ENCODE results near the gene CRABP1. TPM values are rescaled to one million over a fixed set of nuclear protein-coding genes. Genes with fewer than 3 reads are reported as not detected.
A peak's percentile ranks its signal among the peaks of the same experiment; 100 is the strongest.

CRABP1 gene
- polyA plus RNA-seq, 2 of the 4 experiments (the other 2 are of a cell fraction): 0.57 to 1.1 TPM

DNA sequence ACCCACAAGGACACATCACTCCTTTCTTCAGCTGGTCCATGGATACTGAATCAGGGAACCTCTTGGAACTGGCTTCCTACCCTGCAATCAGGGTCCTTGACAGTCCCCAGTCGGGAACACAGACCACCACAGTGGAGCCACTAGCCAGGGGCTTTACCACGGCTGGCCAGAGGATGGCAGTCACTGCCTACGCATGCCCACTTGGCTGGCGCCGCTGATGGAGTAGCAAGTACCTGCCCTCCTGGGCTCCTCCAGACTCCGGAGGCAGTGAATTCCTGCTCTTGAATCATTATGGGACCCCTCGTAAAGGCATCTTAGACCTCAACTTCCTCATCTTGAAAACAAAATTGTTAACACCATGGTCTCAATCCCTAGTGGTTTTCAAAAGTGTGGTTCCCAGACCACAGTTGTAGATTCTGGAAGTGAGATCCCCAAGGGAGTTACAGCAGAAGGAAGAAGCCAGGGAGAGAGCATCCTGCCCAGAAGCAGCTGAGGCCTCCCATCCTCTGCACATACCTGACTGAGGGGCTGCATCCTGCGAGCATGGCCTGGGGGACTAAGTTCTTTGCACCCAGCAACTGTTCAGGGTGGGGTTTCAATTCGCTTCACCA is 31.6 kb upstream of the CRABP1 start:
- H3K4me3 ChIP-seq: no peak overlapping the region
- H3K9me3 ChIP-seq: no peaks in the 10 kb centered on the region

DNA sequence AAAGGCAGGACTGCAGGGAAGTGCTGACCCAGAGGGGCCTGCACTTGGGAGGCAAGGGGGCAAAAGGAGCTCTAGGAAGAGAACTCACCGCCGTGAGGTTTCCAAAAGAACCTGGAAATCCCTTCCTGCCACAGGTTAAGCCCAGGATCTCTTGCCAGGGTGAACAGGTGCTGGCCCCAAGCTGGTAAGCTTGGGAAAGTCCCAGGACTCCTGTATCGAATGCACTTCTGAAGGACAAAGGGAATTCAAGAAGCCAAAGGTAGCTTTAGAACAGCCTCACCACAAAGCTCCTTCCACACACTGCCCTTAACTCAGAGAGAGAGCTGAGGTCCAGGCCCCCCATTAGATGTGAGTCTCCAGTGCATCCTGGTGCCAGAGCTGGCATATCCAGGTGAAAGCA is 28.9 kb upstream of the CRABP1 start:
- FAIRE-seq (no peak), DNase-seq (ENCODE audit: low read depth in 1 of 2, low spot score in 1 of 2) (no peak), ATAC-seq (no peak)
- TF ChIP-seq KDM1A (IDR thresholded peaks at IDR 0.05; ENCODE audit: low read depth) (no peak), RAD21 (conservative IDR thresholded peaks at IDR 0.05 in 1 of 2, IDR thresholded peaks at IDR 0.05 in 1 of 2) (no peak), EP300 (IDR thresholded peaks at IDR 0.05) (no peak), CHD2 (IDR thresholded peaks at IDR 0.05; ENCODE audit: low read length, partially characterized antibody) (no peak)
- Histone ChIP-seq H3K27ac (no peak overlapping the region), H3K9me3 (no peaks in the 10 kb centered on the region), H3K4me1 (peaks cover 5% of the 10 kb centered on the region; the same call in 2 of the 3 replicates), H3K4me2 (no peak overlapping the region), H3K4me3 (no peak overlapping the region)
- POLR2A ChIA-PET: interaction anchor here (0.9 to 3.7 kb wide), 2 partner anchors 10 to 12 kb away, joined by 4 to 15 read pairs; partner anchors contain the start of gene SKIC8
- WGBS (ENCODE audit: missing lambda C conversion rate): 67% methylated on average over 3 of the region's 3 CpGs
- CTCF ChIA-PET: interaction anchor here (0.8 to 19.9 kb wide), 8 partner anchors 10 to 439 kb away, joined by 3 to 571 read pairs (median 6); partner anchors contain the start of gene SKIC8

More for the DNA sequence above, 31.6 kb upstream of the CRABP1 start:
- peak; percentile 77 to 87 for DNase-seq (ENCODE audit: low read depth in 1 of 2, low spot score in 1 of 2)
- peak; percentile 98 for TF ChIP-seq RAD21 (conservative IDR thresholded peaks at IDR 0.05 in 1 of 2, IDR thresholded peaks at IDR 0.05 in 1 of 2)
- TF ChIP-seq NPAS2 (CRISPR knock-in tag; IDR thresholded peaks at IDR 0.05; ENCODE audit: borderline replicate concordance): no peak
- peak; percentile 44; the same call in 1 of the 2 replicates for TF ChIP-seq MYC (IDR thresholded peaks at IDR 0.05; ENCODE audit: borderline replicate concordance, low read length)
- TF ChIP-seq, protein P1, sequence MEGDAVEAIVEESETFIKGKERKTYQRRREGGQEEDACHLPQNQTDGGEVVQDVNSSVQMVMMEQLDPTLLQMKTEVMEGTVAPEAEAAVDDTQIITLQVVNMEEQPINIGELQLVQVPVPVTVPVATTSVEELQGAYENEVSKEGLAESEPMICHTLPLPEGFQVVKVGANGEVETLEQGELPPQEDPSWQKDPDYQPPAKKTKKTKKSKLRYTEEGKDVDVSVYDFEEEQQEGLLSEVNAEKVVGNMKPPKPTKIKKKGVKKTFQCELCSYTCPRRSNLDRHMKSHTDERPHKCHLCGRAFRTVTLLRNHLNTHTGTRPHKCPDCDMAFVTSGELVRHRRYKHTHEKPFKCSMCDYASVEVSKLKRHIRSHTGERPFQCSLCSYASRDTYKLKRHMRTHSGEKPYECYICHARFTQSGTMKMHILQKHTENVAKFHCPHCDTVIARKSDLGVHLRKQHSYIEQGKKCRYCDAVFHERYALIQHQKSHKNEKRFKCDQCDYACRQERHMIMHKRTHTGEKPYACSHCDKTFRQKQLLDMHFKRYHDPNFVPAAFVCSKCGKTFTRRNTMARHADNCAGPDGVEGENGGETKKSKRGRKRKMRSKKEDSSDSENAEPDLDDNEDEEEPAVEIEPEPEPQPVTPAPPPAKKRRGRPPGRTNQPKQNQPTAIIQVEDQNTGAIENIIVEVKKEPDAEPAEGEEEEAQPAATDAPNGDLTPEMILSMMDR (IDR thresholded peaks at IDR 0.05): peak; percentile 98
- TF ChIP-seq ZSCAN20 (CRISPR knock-in tag; IDR thresholded peaks at IDR 0.05): no peak
- TF ChIP-seq SMC3 (IDR thresholded peaks at IDR 0.05): peak; percentile 91
- TF ChIP-seq RCOR1 (IDR thresholded peaks at IDR 0.05; ENCODE audit: low read depth, low read length): 0 out of 2 replicates have a peak, but pooled peaks have one; percentile 35
- TF ChIP-seq EP300 (IDR thresholded peaks at IDR 0.05): no peak
- Histone ChIP-seq H3K4me2 (peak overlapping the region; percentile 51), H3K4me1 (peaks cover 5% of the 10 kb centered on the region; the same call in 2 of the 3 replicates), H3K27ac (0 out of 6 replicates have a peak overlapping the region, but pooled peaks of 1 of the 2 experiments have one; percentile 17)
- CTCF ChIA-PET: interaction anchor here (0.5 to 19.9 kb wide), 66 partner anchors 10 to 504 kb away, joined by 3 to 571 read pairs (median 5); partner anchors contain the start of genes ACSBG1, CIB2, IREB2 and SKIC8
- WGBS (ENCODE audit: missing lambda C conversion rate): 12% methylated on average over 9 of the region's 9 CpGs
- FAIRE-seq: no peak
- POLR2A ChIA-PET: interaction anchor here (1.2 to 3.7 kb wide), 3 partner anchors 9 to 114 kb away, joined by 4 to 15 read pairs (median 7); partner anchors contain the start of gene SKIC8
- ATAC-seq: peak; percentile 85 to 95

DNA sequence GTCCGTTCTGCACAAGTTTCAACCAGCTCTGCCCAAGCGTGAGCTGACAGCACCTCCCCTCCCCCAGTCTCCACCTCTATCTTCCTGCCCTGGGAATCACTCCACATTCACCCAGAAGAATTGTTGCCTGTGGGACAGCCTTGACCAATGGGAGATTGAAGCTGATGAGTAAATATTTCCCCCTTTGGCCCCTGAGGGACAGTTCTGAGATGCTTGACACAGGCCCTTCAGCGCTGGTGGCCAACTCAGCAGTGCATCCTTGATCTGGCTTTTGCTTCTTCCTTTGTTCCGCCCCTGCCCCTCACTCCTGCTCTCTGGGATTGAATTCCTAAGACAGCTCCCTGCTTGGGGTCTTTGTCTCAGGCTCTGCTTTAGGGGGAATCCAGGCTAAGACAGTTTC is 27.6 kb upstream of the CRABP1 start:
- ChIA-PET CTCF (interaction anchor here (0.6 to 19.9 kb wide), 9 partner anchors 8 to 766 kb away, joined by 3 to 571 read pairs (median 4); partner anchors contain the start of gene SKIC8), POLR2A (interaction anchor here (3.7 kb wide), 1 partner anchor 13 kb away, joined by 15 read pairs; the partner anchor contains the start of gene SKIC8)
- ATAC-seq (no peak), DNase-seq (ENCODE audit: low read depth in 1 of 2, low spot score in 1 of 2) (no peak), FAIRE-seq (no peak)
- Histone ChIP-seq H3K4me3 (no peak overlapping the region), H3K27ac (no peak overlapping the region), H3K4me2 (no peak overlapping the region), H3K9me3 (no peaks in the 10 kb centered on the region), H3K4me1 (peaks cover 5% of the 10 kb centered on the region; the same call in 2 of the 3 replicates)
- WGBS (ENCODE audit: missing lambda C conversion rate): 80% methylated on average over 4 of the region's 4 CpGs
- TF ChIP-seq, protein P2, sequence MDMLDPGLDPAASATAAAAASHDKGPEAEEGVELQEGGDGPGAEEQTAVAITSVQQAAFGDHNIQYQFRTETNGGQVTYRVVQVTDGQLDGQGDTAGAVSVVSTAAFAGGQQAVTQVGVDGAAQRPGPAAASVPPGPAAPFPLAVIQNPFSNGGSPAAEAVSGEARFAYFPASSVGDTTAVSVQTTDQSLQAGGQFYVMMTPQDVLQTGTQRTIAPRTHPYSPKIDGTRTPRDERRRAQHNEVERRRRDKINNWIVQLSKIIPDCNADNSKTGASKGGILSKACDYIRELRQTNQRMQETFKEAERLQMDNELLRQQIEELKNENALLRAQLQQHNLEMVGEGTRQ (IDR thresholded peaks at IDR 0.05): no peak
- TF ChIP-seq JUNB (IDR thresholded peaks at IDR 0.05): no peak
- TF ChIP-seq CHD4 (IDR thresholded peaks at IDR 0.05; ENCODE audit: borderline replicate concordance): no peak
- TF ChIP-seq JUN (IDR thresholded peaks at IDR 0.05): no peak
- no peak for TF ChIP-seq HDAC2 (IDR thresholded peaks at IDR 0.05)
- TF ChIP-seq MYC (IDR thresholded peaks at IDR 0.05; ENCODE audit: borderline replicate concordance, low read length): no peak
- TF ChIP-seq EP300 (IDR thresholded peaks at IDR 0.05): no peak
- TF ChIP-seq ZC3H11A (IDR thresholded peaks at IDR 0.05): no peak
- TF ChIP-seq, protein P3, sequence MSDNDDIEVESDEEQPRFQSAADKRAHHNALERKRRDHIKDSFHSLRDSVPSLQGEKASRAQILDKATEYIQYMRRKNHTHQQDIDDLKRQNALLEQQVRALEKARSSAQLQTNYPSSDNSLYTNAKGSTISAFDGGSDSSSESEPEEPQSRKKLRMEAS (IDR thresholded peaks at IDR 0.05): no peak
- no peak for TF ChIP-seq GATA3 (IDR thresholded peaks at IDR 0.05; ENCODE audit: borderline replicate concordance)
- no peak for TF ChIP-seq KDM5A (IDR thresholded peaks at IDR 0.05)
- TF ChIP-seq, protein P4, sequence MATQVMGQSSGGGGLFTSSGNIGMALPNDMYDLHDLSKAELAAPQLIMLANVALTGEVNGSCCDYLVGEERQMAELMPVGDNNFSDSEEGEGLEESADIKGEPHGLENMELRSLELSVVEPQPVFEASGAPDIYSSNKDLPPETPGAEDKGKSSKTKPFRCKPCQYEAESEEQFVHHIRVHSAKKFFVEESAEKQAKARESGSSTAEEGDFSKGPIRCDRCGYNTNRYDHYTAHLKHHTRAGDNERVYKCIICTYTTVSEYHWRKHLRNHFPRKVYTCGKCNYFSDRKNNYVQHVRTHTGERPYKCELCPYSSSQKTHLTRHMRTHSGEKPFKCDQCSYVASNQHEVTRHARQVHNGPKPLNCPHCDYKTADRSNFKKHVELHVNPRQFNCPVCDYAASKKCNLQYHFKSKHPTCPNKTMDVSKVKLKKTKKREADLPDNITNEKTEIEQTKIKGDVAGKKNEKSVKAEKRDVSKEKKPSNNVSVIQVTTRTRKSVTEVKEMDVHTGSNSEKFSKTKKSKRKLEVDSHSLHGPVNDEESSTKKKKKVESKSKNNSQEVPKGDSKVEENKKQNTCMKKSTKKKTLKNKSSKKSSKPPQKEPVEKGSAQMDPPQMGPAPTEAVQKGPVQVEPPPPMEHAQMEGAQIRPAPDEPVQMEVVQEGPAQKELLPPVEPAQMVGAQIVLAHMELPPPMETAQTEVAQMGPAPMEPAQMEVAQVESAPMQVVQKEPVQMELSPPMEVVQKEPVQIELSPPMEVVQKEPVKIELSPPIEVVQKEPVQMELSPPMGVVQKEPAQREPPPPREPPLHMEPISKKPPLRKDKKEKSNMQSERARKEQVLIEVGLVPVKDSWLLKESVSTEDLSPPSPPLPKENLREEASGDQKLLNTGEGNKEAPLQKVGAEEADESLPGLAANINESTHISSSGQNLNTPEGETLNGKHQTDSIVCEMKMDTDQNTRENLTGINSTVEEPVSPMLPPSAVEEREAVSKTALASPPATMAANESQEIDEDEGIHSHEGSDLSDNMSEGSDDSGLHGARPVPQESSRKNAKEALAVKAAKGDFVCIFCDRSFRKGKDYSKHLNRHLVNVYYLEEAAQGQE (IDR thresholded peaks at IDR 0.05): no peak
- no peak for TF ChIP-seq POLR2AphosphoS2 (conservative IDR thresholded peaks at IDR 0.05; ENCODE audit: low read length)
- no peak for TF ChIP-seq CBX8 (IDR thresholded peaks at IDR 0.05)
- TF ChIP-seq NPAS2 (CRISPR knock-in tag; IDR thresholded peaks at IDR 0.05; ENCODE audit: borderline replicate concordance): no peak
- TF ChIP-seq BHLHE40 (IDR thresholded peaks at IDR 0.05; ENCODE audit: low read depth, low read length): no peak
- TF ChIP-seq CHD2 (IDR thresholded peaks at IDR 0.05; ENCODE audit: low read length, partially characterized antibody): no peak
- TF ChIP-seq, protein P5, sequence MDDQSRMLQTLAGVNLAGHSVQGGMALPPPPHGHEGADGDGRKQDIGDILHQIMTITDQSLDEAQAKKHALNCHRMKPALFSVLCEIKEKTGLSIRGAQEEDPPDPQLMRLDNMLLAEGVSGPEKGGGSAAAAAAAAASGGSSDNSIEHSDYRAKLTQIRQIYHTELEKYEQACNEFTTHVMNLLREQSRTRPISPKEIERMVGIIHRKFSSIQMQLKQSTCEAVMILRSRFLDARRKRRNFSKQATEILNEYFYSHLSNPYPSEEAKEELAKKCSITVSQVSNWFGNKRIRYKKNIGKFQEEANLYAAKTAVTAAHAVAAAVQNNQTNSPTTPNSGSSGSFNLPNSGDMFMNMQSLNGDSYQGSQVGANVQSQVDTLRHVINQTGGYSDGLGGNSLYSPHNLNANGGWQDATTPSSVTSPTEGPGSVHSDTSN (IDR thresholded peaks at IDR 0.05): no peak
